ENCODE data around the gene FHIT. TPM values are rescaled to one million over a fixed set of nuclear protein-coding genes. Genes with fewer than 3 reads are reported as not detected.

The FHIT gene
- total RNA-seq, 4 donors from 2014 or later = 8.8 to 35.6 (median 12.6) TPM

GRCh38 chr3:61154457-61155198 is 96.6 kb downstream of the FHIT start:
- WGBS = 69% methylated on average over 7 of the region's 7 CpGs
- Histone ChIP-seq H3K4me3 (no peak overlapping the region), H3K36me3 (no peaks in the 10 kb centered on the region), H3K27ac (no peak overlapping the region), H3K4me1 (no peaks in the 10 kb centered on the region), H3K27me3 (no peaks in the 10 kb centered on the region), H3K9me3 (no peaks in the 10 kb centered on the region)
- DNase-seq (ENCODE audit: low spot score in 2 of 2) = no peak
- TF ChIP-seq POLR2A (IDR thresholded peaks at IDR 0.05) (no peak), CTCF (IDR thresholded peaks at IDR 0.05) (no peak), POLR2AphosphoS5 (IDR thresholded peaks at IDR 0.05) (no peak), EP300 (IDR thresholded peaks at IDR 0.05) (no peak)

DNA sequence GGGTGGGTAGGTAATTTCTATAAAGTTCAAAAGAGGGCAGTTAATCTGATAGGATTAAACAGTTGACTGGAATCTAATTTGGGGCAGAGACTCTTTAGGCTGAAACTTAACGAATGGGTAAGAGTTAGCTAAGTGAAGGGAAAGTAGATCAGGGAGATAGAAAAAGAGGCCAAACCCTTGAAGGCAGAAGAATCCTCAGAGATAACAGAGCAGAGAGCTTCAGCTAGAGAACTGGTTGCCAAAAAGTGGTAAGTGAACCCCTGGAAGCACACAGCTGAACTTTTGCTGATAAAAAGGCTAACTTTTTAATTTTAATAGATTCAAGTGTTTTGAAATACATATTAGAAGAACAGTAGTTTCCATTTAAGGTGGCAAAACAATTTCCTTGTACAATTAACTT is 99.2 kb downstream of the FHIT start:
- Histone ChIP-seq H3K4me3 (no peak overlapping the region), H3K9me3 (no peaks in the 10 kb centered on the region), H3K27ac (no peak overlapping the region), H3K4me1 (no peaks in the 10 kb centered on the region), H3K27me3 (no peaks in the 10 kb centered on the region), H3K36me3 (no peaks in the 10 kb centered on the region)
- DNase-seq (ENCODE audit: low spot score in 2 of 2) = no peak
- TF ChIP-seq POLR2A (IDR thresholded peaks at IDR 0.05) = no peak
- TF ChIP-seq CTCF (IDR thresholded peaks at IDR 0.05) = no peak
- no peak for TF ChIP-seq POLR2AphosphoS5 (IDR thresholded peaks at IDR 0.05)
- no peak for TF ChIP-seq EP300 (IDR thresholded peaks at IDR 0.05)
- WGBS = 54% methylated on average over 1 of the region's 1 CpG

GRCh38 chr3:61149236-61149635 is 102.0 kb downstream of the FHIT start:
- H3K9me3 ChIP-seq = no peaks in the 10 kb centered on the region
- no peak overlapping the region for H3K4me3 ChIP-seq
- H3K27ac ChIP-seq = no peak overlapping the region
- no peaks in the 10 kb centered on the region for H3K4me1 ChIP-seq
- no peaks in the 10 kb centered on the region for H3K27me3 ChIP-seq
- no peaks in the 10 kb centered on the region for H3K36me3 ChIP-seq
- no peak for TF ChIP-seq POLR2A (IDR thresholded peaks at IDR 0.05)
- TF ChIP-seq EP300 (IDR thresholded peaks at IDR 0.05) = no peak
- TF ChIP-seq POLR2AphosphoS5 (IDR thresholded peaks at IDR 0.05) = no peak
- TF ChIP-seq CTCF (IDR thresholded peaks at IDR 0.05) = no peak
- DNase-seq (ENCODE audit: low spot score in 2 of 2) = no peak

DNA sequence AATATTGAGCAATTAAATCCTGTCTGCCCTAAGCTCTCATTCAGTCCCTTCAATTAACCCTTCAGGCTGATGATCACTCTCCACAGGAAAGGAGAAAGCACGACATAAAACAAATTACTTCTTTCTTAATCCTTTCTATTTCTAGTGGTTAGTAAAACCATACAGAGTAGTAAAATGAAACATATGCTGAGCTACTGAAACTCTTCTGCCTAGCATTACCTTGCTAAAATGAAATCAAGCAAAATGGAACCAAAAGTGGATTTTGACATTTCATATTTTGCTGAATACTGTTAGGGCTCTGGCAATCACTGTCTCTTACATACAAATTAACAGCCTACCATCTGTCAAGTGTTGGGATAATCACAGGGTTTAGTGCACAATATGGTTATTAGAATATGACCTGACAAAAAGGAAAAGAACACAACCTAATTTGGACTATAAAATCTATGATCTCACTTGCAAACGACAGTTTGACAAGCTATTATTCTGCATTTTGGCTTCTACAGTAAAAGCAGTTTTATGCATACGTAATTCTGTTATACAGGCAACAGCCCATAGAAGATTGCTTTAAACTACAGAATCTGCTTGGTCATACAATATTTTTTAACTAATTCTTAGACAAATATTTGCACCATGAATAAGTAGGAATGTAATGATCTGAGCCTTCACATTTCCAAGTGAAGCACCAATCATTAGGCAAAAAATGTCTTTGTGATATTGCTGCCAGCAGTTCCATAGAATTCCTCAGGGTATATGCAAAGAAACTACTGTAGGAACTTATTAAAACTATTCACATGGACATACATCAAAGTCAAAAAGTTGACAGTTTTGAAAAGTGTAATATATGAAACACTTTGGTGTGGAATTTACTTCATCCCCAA is 105.0 kb downstream of the FHIT start:
- TF ChIP-seq POLR2A (IDR thresholded peaks at IDR 0.05) = no peak
- no peak for TF ChIP-seq POLR2AphosphoS5 (IDR thresholded peaks at IDR 0.05)
- TF ChIP-seq EP300 (IDR thresholded peaks at IDR 0.05) = no peak
- no peak for TF ChIP-seq CTCF (IDR thresholded peaks at IDR 0.05)
- WGBS = 69% methylated on average over 3 of the region's 3 CpGs
- DNase-seq (ENCODE audit: low spot score in 2 of 2) = no peak
- H3K27ac ChIP-seq = no peak overlapping the region
- H3K9me3 ChIP-seq = no peaks in the 10 kb centered on the region
- H3K27me3 ChIP-seq = no peaks in the 10 kb centered on the region
- H3K4me3 ChIP-seq = no peak overlapping the region
- no peaks in the 10 kb centered on the region for H3K36me3 ChIP-seq
- no peaks in the 10 kb centered on the region for H3K4me1 ChIP-seq

- H3K4me3 ChIP-seq = no peak overlapping the region
- no peaks in the 10 kb centered on the region for H3K9me3 ChIP-seq
- no peak for TF ChIP-seq CTCF (IDR thresholded peaks at IDR 0.05)
- TF ChIP-seq EP300 (IDR thresholded peaks at IDR 0.05) = no peak
- no peak for TF ChIP-seq POLR2A (IDR thresholded peaks at IDR 0.05)
- TF ChIP-seq POLR2AphosphoS5 (IDR thresholded peaks at IDR 0.05) = no peak
- no peak for DNase-seq (ENCODE audit: low spot score in 2 of 2)
- H3K36me3 ChIP-seq = no peaks in the 10 kb centered on the region
- H3K4me1 ChIP-seq = no peaks in the 10 kb centered on the region
- WGBS = 62% methylated on average over 3 of the region's 3 CpGs
- H3K27me3 ChIP-seq = no peaks in the 10 kb centered on the region
- no peak overlapping the region for H3K27ac ChIP-seq
These were observed 109.6 kb downstream of the FHIT start for GRCh38 chr3:61141697-61142096.

Data from suprapubic skin (tissue), 4 donors.